A549 (cell line): ENCODE data around the gene ESRP2. TPM values are rescaled to one million over a fixed set of nuclear protein-coding genes. Genes with fewer than 3 reads are reported as not detected.
A peak's percentile ranks its signal among the peaks of the same experiment; 100 is the strongest.

ENCODE experiments used
- ATAC-seq, 2 experiments: fragments of 200-7000 bp in 1 of 2; fragments of >200 bp in 1 of 2; cut with Nextera tagmentation in 1 of 2; cut with Tn5 transposase in 1 of 2; 3 replicates each; pipeline versions ENCODE4 v1.8.0 to v1.9.1; 2018 to 2020; ENCODE audit warnings: mild to moderate bottlenecking in 1 of 2, moderate library complexity in 1 of 2
- CTCF ChIA-PET: fragments of 300-600 bp; sonication (Branson Sonifier 250); formaldehyde crosslinking; extraction: SDS; loops from one replicate; lab custom pipeline; 2021; ENCODE audit warnings: antibody characterized with exemption, inconsistent platforms; lab: Yijun Ruan, JAX
- POLR2A ChIA-PET: fragments of 350-600 bp; formaldehyde crosslinking; extraction: SDS; loops from one replicate; lab custom pipeline; 2021; ENCODE audit warnings: antibody characterized with exemption, inconsistent platforms; lab: Yijun Ruan, JAX
- DNase-seq, 2 experiments: peaks; one replicate each; pipeline versions ENCODE4 v3.0.0 to v3.0.0-alpha.2; 2011 to 2016; ENCODE audit warnings: low read depth in 1 of 2, low spot score in 1 of 2
- FAIRE-seq: peaks from 2 replicates; lab custom pipeline; 2011; peaks lifted over from hg19 to GRCh38; lab: Jason Lieb, UNC
- H3K27ac ChIP-seq, 2 experiments: fragments of >200 bp; sonication (Bioruptor Twin); formaldehyde crosslinking; 3 replicates each; pipeline ENCODE4 v1.5.1; 2016 to 2017
- H3K4me1 ChIP-seq: fragments of >200 bp; sonication (Bioruptor Twin); formaldehyde crosslinking; 3 replicates; pipeline ENCODE4 v1.6.1; 2016
- H3K4me2 ChIP-seq: fragments of >200 bp; sonication (Bioruptor Twin); formaldehyde crosslinking; 3 replicates; pipeline ENCODE4 v1.6.1; 2016
- H3K4me3 ChIP-seq: fragments of >200 bp; sonication (Bioruptor Twin); formaldehyde crosslinking; 3 replicates; pipeline ENCODE4 v1.5.1; 2016
- H3K9me3 ChIP-seq: fragments of >200 bp; sonication (Bioruptor Twin); formaldehyde crosslinking; 3 replicates; pipeline ENCODE4 v1.6.1; 2016
- BHLHE40 ChIP-seq: IDR thresholded peaks from 2 replicates; pipeline ENCODE4 v1.6.1; 2012; ENCODE audit warnings: low read depth, low read length, inconsistent platforms
- CBX8 ChIP-seq: fragments of 200-600 bp; sonication (generic); IDR thresholded peaks from 2 replicates; pipeline ENCODE4 v1.6.1; 2016
- CHD2 ChIP-seq: fragments of 150-350 bp; IDR thresholded peaks from 2 replicates; pipeline ENCODE4 v1.6.1; 2014; ENCODE audit warnings: low read length; ENCODE audit not compliant: partially characterized antibody
- CHD4 ChIP-seq: fragments of 200-600 bp; sonication (generic); IDR thresholded peaks from 2 replicates; pipeline ENCODE4 v1.6.1; 2016; ENCODE audit warnings: antibody characterized with exemption, mild to moderate bottlenecking, borderline replicate concordance
- EP300 ChIP-seq, 2 experiments: fragments of >200 bp; sonication (Bioruptor Twin); formaldehyde crosslinking; IDR thresholded peaks; 2 replicates in 1 of 2; 3 replicates in 1 of 2; pipeline ENCODE4 v1.6.1; 2016 to 2017
- GATA3 ChIP-seq: IDR thresholded peaks from 2 replicates; pipeline ENCODE4 v1.6.1; 2012; ENCODE audit warnings: borderline replicate concordance
- HEYL ChIP-seq: fragments of 250-450 bp; sonication (Bioruptor Pico); IDR thresholded peaks from 2 replicates; pipeline ENCODE4 v1.8.0; 2021; ENCODE audit warnings: mild to moderate bottlenecking, moderate library complexity
- HOXA7 ChIP-seq: fragments of 250-450 bp; sonication (Bioruptor Pico); IDR thresholded peaks from 2 replicates; pipeline ENCODE4 v1.5.0; 2020; ENCODE audit warnings: mild to moderate bottlenecking, moderate library complexity
- HOXB13 ChIP-seq: fragments of 250-450 bp; sonication (Bioruptor Pico); IDR thresholded peaks from 2 replicates; pipeline ENCODE4 v1.5.0; 2020; ENCODE audit warnings: low read depth, mild to moderate bottlenecking, moderate library complexity
- JUN ChIP-seq, 2 experiments: fragments of >200 bp; sonication (Bioruptor Twin); formaldehyde crosslinking; IDR thresholded peaks; 2 replicates in 1 of 2; 3 replicates in 1 of 2; pipeline ENCODE4 v1.6.1; 2016 to 2017
- JUNB ChIP-seq: fragments of >200 bp; sonication (Bioruptor Twin); formaldehyde crosslinking; IDR thresholded peaks from 2 replicates; pipeline ENCODE4 v1.6.1; 2016
- KDM1A ChIP-seq: fragments of 200-600 bp; sonication (generic); IDR thresholded peaks from 2 replicates; pipeline ENCODE4 v1.6.1; 2016; ENCODE audit warnings: low read depth, mild to moderate bottlenecking
- MAFK ChIP-seq: fragments of 450-650 bp; IDR thresholded peaks from 2 replicates; pipeline ENCODE4 v1.6.1; 2014; ENCODE audit not compliant: partially characterized antibody
- MYC ChIP-seq: IDR thresholded peaks from 2 replicates; pipeline ENCODE4 v1.6.1; 2012; ENCODE audit warnings: mild to moderate bottlenecking, inconsistent platforms, low read length, improper control_type of control experiment, borderline replicate concordance
- NR3C1 ChIP-seq: fragments of >200 bp; sonication (Bioruptor Twin); formaldehyde crosslinking; IDR thresholded peaks from 3 replicates; pipeline ENCODE4 v1.6.1; 2017
- PHF8 ChIP-seq: fragments of 200-600 bp; sonication (generic); IDR thresholded peaks from 2 replicates; pipeline ENCODE4 v1.6.1; 2016; ENCODE audit warnings: low read depth, mild to moderate bottlenecking, antibody characterized with exemption, moderate library complexity, borderline replicate concordance
- RFX5 ChIP-seq: fragments of 450-650 bp; IDR thresholded peaks from 2 replicates; pipeline ENCODE4 v1.7.1; 2014; ENCODE audit warnings: antibody characterized with exemption, mild to moderate bottlenecking, moderate library complexity
- RNF2 ChIP-seq: fragments of 200-600 bp; sonication (generic); IDR thresholded peaks from 2 replicates; pipeline ENCODE4 v1.6.1; 2016; ENCODE audit warnings: low read depth, mild to moderate bottlenecking, antibody characterized with exemption, moderate library complexity, borderline replicate concordance
- ZC3H11A ChIP-seq: fragments of 450-650 bp; IDR thresholded peaks from 2 replicates; pipeline ENCODE4 v1.6.1; 2014; ENCODE audit warnings: antibody characterized with exemption, mild to moderate bottlenecking
- ZFP36 ChIP-seq: fragments of 450-650 bp; IDR thresholded peaks from 2 replicates; pipeline ENCODE4 v1.6.1; 2014; ENCODE audit warnings: borderline replicate concordance; ENCODE audit not compliant: partially characterized antibody
- WGBS: methylation state at CpG from one replicate; pipeline ENCODE4 v1.1.6; 2017; ENCODE audit errors: missing lambda C conversion rate; 5-methylcytosine and 5-hydroxymethylcytosine counted together
- polyA plus RNA-seq, 4 experiments: library from polyadenylated mRNA; depleted of rRNA in 3 of 4; stranded (reverse); fragments of >200 nt; fragmentation: RNase III in 1 of 4; extraction: RNeasy Plus Mini Kit Qiagen cat#74134 plus additional on column Dnase treatment in 1 of 4; gene quantifications; 2 replicates in 3 of 4; 3 replicates in 1 of 4; pipeline ENCODE4 v1.2.3, GENCODE V29; 2011 to 2017
- TF ChIP-seq, protein P1 (sequence below): IDR thresholded peaks from 2 replicates; pipeline ENCODE4 v1.6.1; 2012
- TF ChIP-seq, protein P2 (sequence below): fragments of >200 bp; sonication (Bioruptor Twin); formaldehyde crosslinking; IDR thresholded peaks from 2 replicates; pipeline ENCODE4 v1.6.1; 2016
- TF ChIP-seq, protein P3 (sequence below): fragments of 150-350 bp; IDR thresholded peaks from 2 replicates; pipeline ENCODE4 v1.6.1; 2014; ENCODE audit warnings: low read depth, mild to moderate bottlenecking, low read length
- TF ChIP-seq, protein P4 (sequence below): fragments of 200-600 bp; sonication (generic); IDR thresholded peaks from 2 replicates; pipeline ENCODE4 v1.6.1; 2016; ENCODE audit warnings: antibody characterized with exemption, mild to moderate bottlenecking, moderate library complexity
- TF ChIP-seq, protein P5 (sequence below): IDR thresholded peaks from 2 replicates; pipeline ENCODE4 v1.6.1; 2012; ENCODE audit warnings: low read depth, borderline replicate concordance

The ESRP2 gene
- polyA plus RNA-seq, 2 of the 4 experiments (the other 2 are of a cell fraction) = 0.08 to 0.09 TPM

DNA sequence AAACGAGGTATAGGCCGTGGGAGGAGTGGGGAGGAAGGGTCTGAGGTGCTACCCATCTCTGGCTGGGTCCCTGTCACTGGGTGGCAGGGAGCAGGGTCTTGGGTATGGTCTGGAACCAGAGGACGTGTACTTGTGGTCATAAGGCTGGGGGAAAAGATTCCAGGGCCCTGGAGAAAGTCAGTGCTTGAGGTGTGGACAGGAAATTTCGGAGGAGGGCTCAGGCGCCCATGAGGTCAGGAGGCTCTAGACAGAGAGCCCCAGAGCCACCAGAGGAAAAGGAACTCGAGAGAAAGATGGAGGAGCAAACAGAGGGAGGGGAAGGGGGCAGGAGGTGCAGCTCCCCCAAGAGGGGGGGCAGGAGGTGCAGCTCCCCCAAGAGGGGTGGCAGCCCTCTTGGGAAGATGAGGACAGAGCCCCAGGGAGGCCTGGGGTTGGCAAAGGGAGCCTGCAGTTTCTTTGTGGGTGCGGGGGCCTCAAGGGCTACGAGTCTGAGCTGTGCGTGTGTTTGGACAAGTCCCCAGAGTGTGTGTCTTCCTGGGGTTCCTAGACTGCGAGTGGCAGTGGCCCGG, 27.7 kb upstream of the ESRP2 start:
- TF ChIP-seq, protein P1, sequence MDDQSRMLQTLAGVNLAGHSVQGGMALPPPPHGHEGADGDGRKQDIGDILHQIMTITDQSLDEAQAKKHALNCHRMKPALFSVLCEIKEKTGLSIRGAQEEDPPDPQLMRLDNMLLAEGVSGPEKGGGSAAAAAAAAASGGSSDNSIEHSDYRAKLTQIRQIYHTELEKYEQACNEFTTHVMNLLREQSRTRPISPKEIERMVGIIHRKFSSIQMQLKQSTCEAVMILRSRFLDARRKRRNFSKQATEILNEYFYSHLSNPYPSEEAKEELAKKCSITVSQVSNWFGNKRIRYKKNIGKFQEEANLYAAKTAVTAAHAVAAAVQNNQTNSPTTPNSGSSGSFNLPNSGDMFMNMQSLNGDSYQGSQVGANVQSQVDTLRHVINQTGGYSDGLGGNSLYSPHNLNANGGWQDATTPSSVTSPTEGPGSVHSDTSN = no peak
- no peak for TF ChIP-seq KDM1A
- no peak for TF ChIP-seq CHD4
- no peak for TF ChIP-seq GATA3
- TF ChIP-seq, protein P2, sequence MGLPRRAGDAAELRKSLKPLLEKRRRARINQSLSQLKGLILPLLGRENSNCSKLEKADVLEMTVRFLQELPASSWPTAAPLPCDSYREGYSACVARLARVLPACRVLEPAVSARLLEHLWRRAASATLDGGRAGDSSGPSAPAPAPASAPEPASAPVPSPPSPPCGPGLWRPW = no peak
- no peak for TF ChIP-seq HOXA7
- no peak for TF ChIP-seq EP300 (IDR thresholded peaks at IDR 0.05)
- TF ChIP-seq MYC = no peak
- TF ChIP-seq, protein P3, sequence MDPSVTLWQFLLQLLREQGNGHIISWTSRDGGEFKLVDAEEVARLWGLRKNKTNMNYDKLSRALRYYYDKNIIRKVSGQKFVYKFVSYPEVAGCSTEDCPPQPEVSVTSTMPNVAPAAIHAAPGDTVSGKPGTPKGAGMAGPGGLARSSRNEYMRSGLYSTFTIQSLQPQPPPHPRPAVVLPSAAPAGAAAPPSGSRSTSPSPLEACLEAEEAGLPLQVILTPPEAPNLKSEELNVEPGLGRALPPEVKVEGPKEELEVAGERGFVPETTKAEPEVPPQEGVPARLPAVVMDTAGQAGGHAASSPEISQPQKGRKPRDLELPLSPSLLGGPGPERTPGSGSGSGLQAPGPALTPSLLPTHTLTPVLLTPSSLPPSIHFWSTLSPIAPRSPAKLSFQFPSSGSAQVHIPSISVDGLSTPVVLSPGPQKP = no peak
- TF ChIP-seq CBX8 = no peak
- TF ChIP-seq RNF2 = no peak
- TF ChIP-seq CHD2 = no peak
- no peak for TF ChIP-seq HEYL (CRISPR knock-in tag)
- no peak for TF ChIP-seq PHF8
- no peak for TF ChIP-seq BHLHE40
- TF ChIP-seq, protein P4, sequence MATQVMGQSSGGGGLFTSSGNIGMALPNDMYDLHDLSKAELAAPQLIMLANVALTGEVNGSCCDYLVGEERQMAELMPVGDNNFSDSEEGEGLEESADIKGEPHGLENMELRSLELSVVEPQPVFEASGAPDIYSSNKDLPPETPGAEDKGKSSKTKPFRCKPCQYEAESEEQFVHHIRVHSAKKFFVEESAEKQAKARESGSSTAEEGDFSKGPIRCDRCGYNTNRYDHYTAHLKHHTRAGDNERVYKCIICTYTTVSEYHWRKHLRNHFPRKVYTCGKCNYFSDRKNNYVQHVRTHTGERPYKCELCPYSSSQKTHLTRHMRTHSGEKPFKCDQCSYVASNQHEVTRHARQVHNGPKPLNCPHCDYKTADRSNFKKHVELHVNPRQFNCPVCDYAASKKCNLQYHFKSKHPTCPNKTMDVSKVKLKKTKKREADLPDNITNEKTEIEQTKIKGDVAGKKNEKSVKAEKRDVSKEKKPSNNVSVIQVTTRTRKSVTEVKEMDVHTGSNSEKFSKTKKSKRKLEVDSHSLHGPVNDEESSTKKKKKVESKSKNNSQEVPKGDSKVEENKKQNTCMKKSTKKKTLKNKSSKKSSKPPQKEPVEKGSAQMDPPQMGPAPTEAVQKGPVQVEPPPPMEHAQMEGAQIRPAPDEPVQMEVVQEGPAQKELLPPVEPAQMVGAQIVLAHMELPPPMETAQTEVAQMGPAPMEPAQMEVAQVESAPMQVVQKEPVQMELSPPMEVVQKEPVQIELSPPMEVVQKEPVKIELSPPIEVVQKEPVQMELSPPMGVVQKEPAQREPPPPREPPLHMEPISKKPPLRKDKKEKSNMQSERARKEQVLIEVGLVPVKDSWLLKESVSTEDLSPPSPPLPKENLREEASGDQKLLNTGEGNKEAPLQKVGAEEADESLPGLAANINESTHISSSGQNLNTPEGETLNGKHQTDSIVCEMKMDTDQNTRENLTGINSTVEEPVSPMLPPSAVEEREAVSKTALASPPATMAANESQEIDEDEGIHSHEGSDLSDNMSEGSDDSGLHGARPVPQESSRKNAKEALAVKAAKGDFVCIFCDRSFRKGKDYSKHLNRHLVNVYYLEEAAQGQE = no peak

DNA sequence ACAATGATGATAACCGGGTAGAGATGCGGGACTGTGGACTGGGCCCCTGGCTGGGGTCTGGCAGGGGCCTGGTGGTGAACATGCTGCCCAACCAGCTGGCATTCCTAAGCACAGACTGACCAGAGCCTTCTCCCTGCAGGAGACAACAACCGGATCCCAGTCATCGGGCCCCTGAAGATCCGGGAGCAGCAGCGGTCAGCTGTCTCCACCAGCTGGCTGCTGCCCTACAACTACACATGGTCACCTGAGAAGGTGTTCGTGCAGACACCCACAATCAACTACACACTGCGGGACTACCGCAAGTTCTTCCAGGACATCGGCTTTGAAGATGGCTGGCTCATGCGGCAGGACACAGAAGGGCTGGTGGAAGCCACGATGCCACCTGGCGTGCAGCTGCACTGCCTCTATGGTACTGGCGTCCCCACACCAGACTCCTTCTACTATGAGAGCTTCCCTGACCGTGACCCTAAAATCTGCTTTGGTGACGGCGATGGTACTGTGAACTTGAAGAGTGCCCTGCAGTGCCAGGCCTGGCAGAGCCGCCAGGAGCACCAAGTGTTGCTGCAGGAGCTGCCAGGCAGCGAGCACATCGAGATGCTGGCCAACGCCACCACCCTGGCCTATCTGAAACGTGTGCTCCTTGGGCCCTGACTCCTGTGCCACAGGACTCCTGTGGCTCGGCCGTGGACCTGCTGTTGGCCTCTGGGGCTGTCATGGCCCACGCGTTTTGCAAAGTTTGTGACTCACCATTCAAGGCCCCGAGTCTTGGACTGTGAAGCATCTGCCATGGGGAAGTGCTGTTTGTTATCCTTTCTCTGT, 23.3 kb upstream of the ESRP2 start:
- TF ChIP-seq ZC3H11A (no peak), RFX5 (no peak), ZFP36 (no peak), MYC (no peak), GATA3 (no peak), JUNB (no peak), JUN (IDR thresholded peaks at IDR 0.05) (no peak), MAFK (no peak), CBX8 (no peak), NR3C1 (no peak), HOXB13 (no peak)
- TF ChIP-seq, protein P5, sequence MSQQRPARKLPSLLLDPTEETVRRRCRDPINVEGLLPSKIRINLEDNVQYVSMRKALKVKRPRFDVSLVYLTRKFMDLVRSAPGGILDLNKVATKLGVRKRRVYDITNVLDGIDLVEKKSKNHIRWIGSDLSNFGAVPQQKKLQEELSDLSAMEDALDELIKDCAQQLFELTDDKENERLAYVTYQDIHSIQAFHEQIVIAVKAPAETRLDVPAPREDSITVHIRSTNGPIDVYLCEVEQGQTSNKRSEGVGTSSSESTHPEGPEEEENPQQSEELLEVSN = no peak
- ChIA-PET CTCF (interaction anchor here (3.6 to 8.1 kb wide), 7 partner anchors 7 to 67 kb away, joined by 18 to 335 read pairs (median 89); partner anchors contain the start of gene PLA2G15), POLR2A (interaction anchor here (1.4 kb wide), 1 partner anchor 22 kb away, joined by 7 read pairs; no protein-coding TSS in a partner anchor)
- DNase-seq (no peak), ATAC-seq (no peak), FAIRE-seq (no peak)
- Histone ChIP-seq H3K4me1 (peaks cover 24% of the 10 kb centered on the region), H3K9me3 (no peaks in the 10 kb centered on the region), H3K27ac (peak overlapping the region in 1 of 2 experiments; percentile 83; a peak in 3 of 6 replicates), H3K4me3 (no peak overlapping the region), H3K4me2 (no peak overlapping the region)
- WGBS = 89% methylated on average over 23 of the region's 27 CpGs

More for the DNA sequence above, 27.7 kb upstream of the ESRP2 start:
- Histone ChIP-seq H3K9me3 (no peaks in the 10 kb centered on the region), H3K27ac (peak overlapping the region; percentile 94 to 97), H3K4me2 (peak overlapping the region; percentile 84), H3K4me1 (peaks cover 35% of the 10 kb centered on the region), H3K4me3 (peak overlapping the region; percentile 85)
- WGBS = 47% methylated on average over 9 of the region's 11 CpGs
- no peak for FAIRE-seq
- CTCF ChIA-PET = interaction anchor here (0.6 to 8.1 kb wide), 27 partner anchors 11 to 771 kb away, joined by 3 to 335 read pairs (median 7); partner anchors contain the start of genes PLA2G15, PRMT7 and SLC7A6OS
- POLR2A ChIA-PET = interaction anchor here (0.6 to 2.7 kb wide), 22 partner anchors 9 to 497 kb away, joined by 3 to 47 read pairs (median 4); partner anchors contain the start of genes PLA2G15, PRMT7 and SLC7A6OS
- ATAC-seq = peak in 1 of 2 experiments; percentile 8; a peak in 2 of 6 replicates
- no peak for DNase-seq
